GM13977 (cell line): Measurements from ENCODE around the gene VGLL4.

Experiments
- DNase-seq: peaks from one replicate; pipeline ENCODE4 v3.0.0; 2012; ENCODE audit warnings: low spot score
- CTCF ChIP-seq: IDR thresholded peaks from 2 replicates; pipeline ENCODE4 v1.5.1; 2012; ENCODE audit warnings: mild to moderate bottlenecking, control low read depth; ENCODE audit not compliant: insufficient read depth; ENCODE audit errors: extremely low read depth, missing control alignments
- in situ Hi-C: fragments of 300-500 bp; cut with MboI; formaldehyde crosslinking; loops from one replicate; pipeline ENCODE4 v1.12.0; 2022; ENCODE audit warnings: low sequenced_read_pairs, low pct_unique_long_range_greater_than_20kb, mixed read lengths, inconsistent platforms; ENCODE audit not compliant: unreplicated experiment

VGLL4 gene

DNA sequence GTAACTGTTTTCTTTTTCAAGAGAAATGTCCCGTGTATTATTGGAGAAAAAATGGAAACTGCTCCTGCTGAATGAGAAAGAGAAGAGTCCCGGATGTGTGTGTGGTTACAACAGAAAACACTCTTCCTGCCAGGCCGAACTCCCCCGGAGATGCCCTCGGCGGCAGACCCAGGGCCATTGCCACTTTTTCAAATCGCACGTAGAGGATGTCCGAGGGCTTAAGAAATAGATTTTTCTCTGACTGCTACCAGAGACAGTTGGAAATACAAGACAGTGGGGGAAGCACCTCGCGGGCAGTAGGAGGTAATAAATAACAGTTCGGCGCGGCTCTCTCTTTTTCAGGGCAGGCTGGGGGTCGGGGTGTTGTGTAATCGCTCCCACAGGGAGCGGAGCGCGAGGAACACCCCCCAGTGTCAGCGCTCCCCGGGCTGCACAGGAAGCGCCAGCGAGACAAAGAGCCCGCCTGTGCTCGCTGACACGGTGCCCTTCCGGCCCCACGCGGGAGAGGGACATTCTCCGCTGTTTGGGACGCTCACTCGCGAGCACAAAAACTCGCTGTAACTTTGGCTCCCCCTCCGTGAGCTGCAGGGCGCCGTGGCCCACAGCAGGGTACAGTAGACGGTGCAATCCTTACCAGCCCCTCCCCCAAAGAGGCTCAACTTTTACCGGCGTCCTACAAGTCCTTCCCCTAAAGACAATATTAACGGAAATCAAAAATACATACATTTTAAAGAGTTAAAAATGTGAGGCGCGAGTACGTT, 1.1 kb downstream of the VGLL4 start:
- in situ Hi-C loops: no loop called here
- peak; percentile 5 for TF ChIP-seq CTCF
- peak; percentile 62 for DNase-seq

DNA sequence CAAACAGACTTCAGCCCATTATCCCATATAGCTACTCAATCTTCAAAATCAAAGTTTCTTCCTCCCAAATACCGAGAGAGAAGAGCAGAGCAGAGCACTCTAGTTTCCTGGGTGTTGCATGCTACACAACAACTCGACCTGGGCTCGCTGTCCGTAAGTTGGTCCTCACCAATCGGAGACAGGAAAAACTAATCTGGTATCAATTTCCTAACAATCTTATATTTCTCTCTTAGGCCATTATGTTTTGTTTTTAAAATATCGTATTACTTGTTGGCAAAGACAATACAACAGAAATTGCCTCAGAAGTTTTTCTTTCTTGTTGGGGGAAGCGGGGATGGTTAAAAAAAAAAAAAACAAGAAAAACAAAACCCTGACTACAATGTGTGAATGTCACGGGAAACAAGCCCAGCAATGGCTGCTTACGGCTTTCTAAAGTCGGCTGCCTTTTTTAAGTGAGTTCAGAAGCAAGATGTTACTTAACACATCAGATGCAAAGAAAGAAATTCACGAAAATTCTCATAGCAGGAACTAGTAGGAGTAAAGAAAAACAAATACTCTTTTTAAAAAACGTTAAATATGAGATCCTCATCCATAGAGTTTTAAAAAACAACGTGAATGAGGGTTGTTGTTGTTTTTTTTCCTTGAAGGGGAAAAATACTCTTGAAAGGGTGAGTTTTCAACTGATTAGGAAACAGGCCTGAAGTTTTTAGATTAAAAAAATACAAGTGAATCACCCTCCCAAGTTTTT, 1.9 kb downstream of the VGLL4 start:
- in situ Hi-C loops: no loop called here
- peak; percentile 34 for DNase-seq
- no peak for TF ChIP-seq CTCF

- TF ChIP-seq CTCF: no peak
- in situ Hi-C loops: no loop called here
- no peak for DNase-seq
Observed at GRCh38 chr3:11641316-11641682, 2.4 kb downstream of the VGLL4 start.

- no peak for DNase-seq
- TF ChIP-seq CTCF: no peak
- in situ Hi-C loops: no loop called here
Observed at GRCh38 chr3:11640009-11640673, 3.6 kb downstream of the VGLL4 start.

GRCh38 chr3:11638495-11639358, 5.0 kb downstream of the VGLL4 start:
- in situ Hi-C loops: no loop called here
- no peak for DNase-seq
- no peak for TF ChIP-seq CTCF

GRCh38 chr3:11637901-11638458, 5.7 kb downstream of the VGLL4 start:
- no peak for DNase-seq
- in situ Hi-C loops: no loop called here
- no peak for TF ChIP-seq CTCF
